Lung (tissue), 12 donors: ENCODE results near the gene SGSM2. TPM values are rescaled to one million over a fixed set of nuclear protein-coding genes. Genes with fewer than 3 reads are reported as not detected.
A peak's percentile ranks its signal among the peaks of the same experiment; 100 is the strongest.

Experiments used
- ATAC-seq: fragments of 200-7000 bp; cut with Tn5 transposase; one replicate; pipeline ENCODE4 v1.9.1; 2020; ENCODE audit warnings: moderate number of reproducible peaks; ENCODE audit not compliant: insufficient read depth, low FRiP score
- DNase-seq, 3 donors: peaks; one replicate each; pipeline ENCODE4 v3.0.0-alpha.2; 2013 to 2017
- H3K27ac ChIP-seq, 2 donors: one replicate each; pipeline ENCODE4 v1.5.1; 2013; ENCODE audit warnings: mild to moderate bottlenecking in 2 of 2, moderate library complexity in 2 of 2, control low read depth in 1 of 2, inconsistent platforms in 1 of 2, low read depth in 1 of 2, low read length in 1 of 2
- H3K27me3 ChIP-seq, 3 donors: one replicate each; pipeline ENCODE4 v1.5.1; 2013; ENCODE audit warnings: low read length in 2 of 3; ENCODE audit not compliant: control insufficient read depth in 3 of 3, insufficient read depth in 3 of 3
- H3K36me3 ChIP-seq, 4 donors: one replicate each; pipeline ENCODE4 v1.5.1; 2013; ENCODE audit warnings: low read length in 4 of 4, mild to moderate bottlenecking in 1 of 4, moderate library complexity in 1 of 4; ENCODE audit not compliant: control insufficient read depth in 4 of 4, insufficient read depth in 4 of 4
- H3K4me1 ChIP-seq, 5 donors: one replicate each; pipeline ENCODE4 v1.5.1; 2013; ENCODE audit warnings: low read length in 5 of 5, mild to moderate bottlenecking in 2 of 5, moderate library complexity in 1 of 5; ENCODE audit not compliant: control insufficient read depth in 5 of 5, insufficient read depth in 5 of 5
- H3K4me3 ChIP-seq: one replicate; pipeline ENCODE4 v1.5.1; 2013; ENCODE audit warnings: mild to moderate bottlenecking, control low read depth, moderate library complexity
- H3K9ac ChIP-seq, 2 donors: one replicate each; pipeline ENCODE4 v1.5.1; 2013; ENCODE audit warnings: low read length in 2 of 2, control low read depth in 1 of 2; ENCODE audit not compliant: insufficient read depth in 1 of 2
- H3K9me3 ChIP-seq, 4 donors: one replicate each; pipeline ENCODE4 v1.5.1; 2013; ENCODE audit warnings: low read length in 3 of 4, mild to moderate bottlenecking in 1 of 4, moderate library complexity in 1 of 4; ENCODE audit not compliant: control insufficient read depth in 4 of 4, insufficient read depth in 3 of 4
- WGBS, 2 donors: extraction: QIAGEN DNeasy Blood & Tissue Kit; methylation state at CpG; one replicate each; pipeline ENCODE4 v1.1.7; 2013; 5-methylcytosine and 5-hydroxymethylcytosine counted together
- polyA plus RNA-seq, 2 donors: library from polyadenylated mRNA; stranded (reverse); fragments of 200-250 nt; gene quantifications; one replicate each; pipeline ENCODE4 v1.2.1, GENCODE V29; 2013
- total RNA-seq, 2 donors: library from RNA; depleted of rRNA in 1 of 2; stranded (reverse); fragments of >200 nt in 1 of 2; gene quantifications; one replicate each; pipeline ENCODE4 v1.2.1, GENCODE V29; 2014 to 2021
- TF ChIP-seq, protein P1 (sequence below): IDR thresholded peaks from 2 replicates; pipeline ENCODE4 v1.5.1; 2012; ENCODE audit warnings: mild to moderate bottlenecking; ENCODE audit errors: control extremely low read depth, extremely low read depth
- donor health status: control.
- donor health status: control.
- donor health status: Bipolar disorder and iron deficiency.
- donor health status: healthy.
- donor health status: DM: yes; HTN: yes; CAD: no.

SGSM2 gene
- total and polyA plus RNA-seq, 4 donors: 33.1 to 60.8 (median 52.4) TPM

DNA sequence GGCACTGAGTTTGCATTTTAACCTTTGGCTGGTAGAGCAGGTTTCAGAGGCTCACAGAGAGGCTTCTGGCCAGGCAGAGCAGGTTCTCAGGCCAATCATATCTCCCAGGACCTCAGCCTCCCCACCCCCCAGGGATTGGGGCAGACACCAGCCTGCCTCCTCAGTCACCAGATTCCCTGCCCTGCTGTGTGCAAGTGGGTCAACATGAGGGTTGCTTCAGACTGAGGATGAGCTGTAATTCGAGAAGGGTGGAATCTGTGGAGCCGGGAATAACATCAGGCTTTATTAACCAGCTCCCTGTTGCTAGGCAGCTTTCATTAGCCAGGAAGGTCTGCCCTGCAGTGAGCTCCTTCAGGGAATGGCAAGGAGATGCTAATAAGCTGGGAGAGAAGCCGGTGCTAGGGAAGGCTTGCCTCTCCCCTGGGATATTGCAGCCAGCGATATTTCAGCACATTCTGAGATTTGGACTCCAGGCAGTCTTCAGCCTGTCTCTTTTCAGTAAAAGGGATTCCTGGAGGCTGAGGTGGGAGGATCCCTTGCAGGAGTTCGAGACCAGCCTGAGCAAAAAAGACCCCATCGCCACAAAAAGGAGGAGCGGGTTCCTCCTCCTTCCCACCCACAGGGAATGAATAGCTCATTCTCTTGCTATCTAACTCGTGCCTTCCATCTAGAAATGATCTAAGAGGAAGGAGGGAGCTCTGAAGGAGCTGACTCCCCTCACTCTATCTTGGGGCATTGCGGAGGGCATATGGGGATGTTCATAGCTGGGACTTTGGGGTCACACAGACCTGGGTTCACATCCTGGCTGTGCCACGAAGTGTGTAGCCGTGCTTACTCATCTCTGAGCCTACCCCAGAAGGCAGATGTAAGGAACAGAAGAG lies 10.7 kb downstream of the SGSM2 start:
- no peaks in the 10 kb centered on the region for H3K27me3 ChIP-seq
- H3K36me3 ChIP-seq: peaks cover 0 to 7% (median 4%) of the 10 kb centered on the region in 4 donors
- H3K27ac ChIP-seq: no peak overlapping the region
- ATAC-seq: no peak
- peaks cover 0 to 6% (median 0%) of the 10 kb centered on the region in 5 donors for H3K4me1 ChIP-seq
- H3K9me3 ChIP-seq: no peaks in the 10 kb centered on the region
- TF ChIP-seq, protein P1, sequence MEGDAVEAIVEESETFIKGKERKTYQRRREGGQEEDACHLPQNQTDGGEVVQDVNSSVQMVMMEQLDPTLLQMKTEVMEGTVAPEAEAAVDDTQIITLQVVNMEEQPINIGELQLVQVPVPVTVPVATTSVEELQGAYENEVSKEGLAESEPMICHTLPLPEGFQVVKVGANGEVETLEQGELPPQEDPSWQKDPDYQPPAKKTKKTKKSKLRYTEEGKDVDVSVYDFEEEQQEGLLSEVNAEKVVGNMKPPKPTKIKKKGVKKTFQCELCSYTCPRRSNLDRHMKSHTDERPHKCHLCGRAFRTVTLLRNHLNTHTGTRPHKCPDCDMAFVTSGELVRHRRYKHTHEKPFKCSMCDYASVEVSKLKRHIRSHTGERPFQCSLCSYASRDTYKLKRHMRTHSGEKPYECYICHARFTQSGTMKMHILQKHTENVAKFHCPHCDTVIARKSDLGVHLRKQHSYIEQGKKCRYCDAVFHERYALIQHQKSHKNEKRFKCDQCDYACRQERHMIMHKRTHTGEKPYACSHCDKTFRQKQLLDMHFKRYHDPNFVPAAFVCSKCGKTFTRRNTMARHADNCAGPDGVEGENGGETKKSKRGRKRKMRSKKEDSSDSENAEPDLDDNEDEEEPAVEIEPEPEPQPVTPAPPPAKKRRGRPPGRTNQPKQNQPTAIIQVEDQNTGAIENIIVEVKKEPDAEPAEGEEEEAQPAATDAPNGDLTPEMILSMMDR: no peak
- no peak overlapping the region for H3K9ac ChIP-seq
- DNase-seq: peak; percentile 28 to 53 (median 37)
- H3K4me3 ChIP-seq: no peak overlapping the region
- WGBS, 2 donors: 73 to 88% methylated on average over 11 of the region's 11 CpGs

DNA sequence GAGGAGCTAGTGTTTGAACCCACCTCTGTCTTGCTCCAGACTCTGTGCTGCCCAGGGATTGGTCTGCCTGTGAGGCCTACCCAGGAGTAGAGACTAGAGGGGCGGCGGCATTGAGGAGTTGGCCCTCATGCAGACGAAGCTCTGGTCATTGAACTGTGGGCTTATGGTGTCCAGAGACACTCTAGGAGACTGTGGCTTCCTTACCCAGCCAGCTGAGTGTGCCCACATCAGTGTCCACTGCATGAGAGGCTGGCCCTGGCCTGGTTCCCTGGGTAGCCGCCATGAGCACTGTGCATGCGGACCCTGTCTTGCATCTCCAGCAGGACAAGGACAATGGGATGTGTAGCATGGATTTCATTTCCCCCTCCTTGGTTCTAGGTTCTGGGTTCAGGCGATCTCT lies 14.0 kb downstream of the SGSM2 start:
- ATAC-seq: no peak
- Histone ChIP-seq H3K9ac (no peak overlapping the region), H3K27ac (no peak overlapping the region), H3K27me3 (no peaks in the 10 kb centered on the region), H3K4me1 (peaks cover 0 to 6% (median 0%) of the 10 kb centered on the region in 5 donors), H3K9me3 (no peaks in the 10 kb centered on the region), H3K36me3 (peaks cover 0 to 5% (median 0%) of the 10 kb centered on the region in 4 donors), H3K4me3 (no peak overlapping the region)
- no peak for DNase-seq
- 97% methylated on average over 6 of the region's 6 CpGs for WGBS, 2 donors
- TF ChIP-seq, protein P1: no peak

DNA sequence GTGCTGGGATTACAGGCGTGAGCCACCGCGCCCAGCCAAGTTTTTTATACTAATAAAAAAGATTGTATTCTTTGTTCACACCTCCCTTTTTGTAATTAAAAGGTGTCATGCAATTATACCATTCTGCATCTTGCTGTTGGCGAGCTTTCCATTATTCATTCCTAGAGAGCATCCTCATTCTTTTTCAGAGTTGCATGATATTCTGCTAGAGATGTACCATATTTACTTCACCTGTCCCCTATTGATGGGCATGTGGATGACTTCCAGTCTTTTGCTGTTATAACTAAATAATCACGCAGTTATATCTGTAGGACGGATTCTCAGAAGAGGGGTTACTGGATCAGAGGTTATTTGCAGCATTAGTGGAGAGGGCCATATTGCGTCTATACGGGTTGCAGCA lies 17.0 kb downstream of the SGSM2 start:
- DNase-seq (no peak), ATAC-seq (no peak)
- TF ChIP-seq, protein P1: no peak
- H3K27me3 ChIP-seq: no peaks in the 10 kb centered on the region
- H3K4me3 ChIP-seq: no peak overlapping the region
- H3K9me3 ChIP-seq: no peaks in the 10 kb centered on the region
- H3K4me1 ChIP-seq: no peaks in the 10 kb centered on the region
- no peak overlapping the region for H3K27ac ChIP-seq
- 95 to 97% methylated on average over 8 of the region's 8 CpGs for WGBS, 2 donors
- H3K9ac ChIP-seq: no peak overlapping the region
- H3K36me3 ChIP-seq: no peaks in the 10 kb centered on the region
